ENCODE data around the gene PRAF2. TPM values are rescaled to one million over a fixed set of nuclear protein-coding genes. Genes with fewer than 3 reads are reported as not detected.

The PRAF2 gene
- total and polyA plus RNA-seq, 2 of the 13 experiments (the other 11 are each of a cell fraction or from before 2014, with no cell fraction given), result 0.33 to 2.6 TPM

DNA sequence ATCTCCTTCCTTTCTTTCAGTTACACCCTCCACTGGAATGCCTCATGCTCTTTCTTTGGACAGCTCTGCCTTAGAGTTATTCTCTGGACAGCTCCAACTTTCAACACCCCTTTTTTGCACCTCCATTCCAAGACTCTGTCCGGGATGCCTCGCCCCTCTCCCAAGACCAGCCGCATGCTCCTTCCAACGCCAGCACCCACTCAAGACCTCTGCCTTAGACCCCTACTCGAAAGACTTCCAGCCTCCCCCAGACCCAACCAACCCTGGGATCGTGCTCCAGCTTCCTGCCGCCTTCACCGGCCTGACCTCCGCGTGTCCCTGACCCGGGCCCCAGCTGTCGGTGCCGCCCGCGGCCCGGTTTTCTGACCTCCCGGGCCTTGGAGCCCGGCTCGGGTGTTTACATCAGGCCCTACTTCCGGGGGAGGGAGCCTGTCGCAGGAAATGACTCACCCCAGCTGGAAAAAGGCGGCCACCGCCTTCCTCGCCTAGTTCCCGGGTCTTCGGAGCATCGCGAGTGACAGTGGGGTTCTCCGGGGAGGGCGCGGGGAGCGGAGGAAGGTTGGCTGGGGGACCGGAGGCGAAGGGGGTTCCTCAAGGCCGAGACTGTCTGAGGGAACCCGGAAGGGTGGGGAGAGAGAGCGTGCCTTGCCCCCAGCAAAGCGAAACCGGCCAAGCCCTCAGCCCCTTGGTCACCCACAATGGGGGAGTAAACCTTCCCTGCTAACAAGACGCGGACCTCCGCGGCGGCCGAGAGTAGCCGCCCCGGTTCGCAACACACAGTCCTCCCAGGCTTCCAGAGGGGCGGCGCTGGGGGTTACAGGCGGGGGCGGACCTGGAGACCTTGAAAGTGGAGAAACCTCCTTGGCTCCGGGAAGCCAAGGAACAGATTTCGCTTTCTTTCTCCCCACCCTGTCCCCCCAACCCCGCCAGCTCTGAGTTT lies 6.0 kb upstream of the PRAF2 start, which contains the start of gene WDR45 (continued):
- TF ChIP-seq TCF7 (IDR thresholded peaks at IDR 0.05; ENCODE audit: low read depth), result no peak
- no peak for TF ChIP-seq ZNF10 (CRISPR knock-in tag; IDR thresholded peaks at IDR 0.05; ENCODE audit: borderline replicate concordance, low read depth)
- peak; percentile 18; the same call in 1 of the 3 replicates for TF ChIP-seq MXI1 (IDR thresholded peaks at IDR 0.05; ENCODE audit: borderline replicate concordance, low read depth, low read length)
- no peak for TF ChIP-seq ZNF672 (CRISPR knock-in tag; IDR thresholded peaks at IDR 0.05)
- TF ChIP-seq PCBP2 (optimal IDR thresholded peaks at IDR 0.05; ENCODE audit: low read depth, low read length, poor library complexity, severe bottlenecking), result no peak
- TF ChIP-seq ZNF274 (CRISPR knock-in tag; IDR thresholded peaks at IDR 0.05), result no peak
- no peak for TF ChIP-seq SMAD3 (CRISPR knock-in tag; IDR thresholded peaks at IDR 0.05)
- no peak for TF ChIP-seq HIVEP1 (CRISPR knock-in tag; IDR thresholded peaks at IDR 0.05)
- peak; percentile 93 for TF ChIP-seq GABPB1 (CRISPR knock-in tag; IDR thresholded peaks at IDR 0.05)
- TF ChIP-seq ZNF549 (CRISPR knock-in tag; IDR thresholded peaks at IDR 0.05), result no peak
- TF ChIP-seq MTA3 (CRISPR knock-in tag; IDR thresholded peaks at IDR 0.05), result no peak
- TF ChIP-seq, protein P1, sequence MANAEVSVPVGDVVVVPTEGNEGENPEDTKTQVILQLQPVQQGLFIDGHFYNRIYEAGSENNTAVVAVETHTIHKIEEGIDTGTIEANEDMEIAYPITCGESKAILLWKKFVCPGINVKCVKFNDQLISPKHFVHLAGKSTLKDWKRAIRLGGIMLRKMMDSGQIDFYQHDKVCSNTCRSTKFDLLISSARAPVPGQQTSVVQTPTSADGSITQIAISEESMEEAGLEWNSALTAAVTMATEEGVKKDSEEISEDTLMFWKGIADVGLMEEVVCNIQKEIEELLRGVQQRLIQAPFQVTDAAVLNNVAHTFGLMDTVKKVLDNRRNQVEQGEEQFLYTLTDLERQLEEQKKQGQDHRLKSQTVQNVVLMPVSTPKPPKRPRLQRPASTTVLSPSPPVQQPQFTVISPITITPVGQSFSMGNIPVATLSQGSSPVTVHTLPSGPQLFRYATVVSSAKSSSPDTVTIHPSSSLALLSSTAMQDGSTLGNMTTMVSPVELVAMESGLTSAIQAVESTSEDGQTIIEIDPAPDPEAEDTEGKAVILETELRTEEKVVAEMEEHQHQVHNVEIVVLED (CRISPR knock-in tag; IDR thresholded peaks at IDR 0.05; ENCODE audit: borderline replicate concordance), result no peak
- TF ChIP-seq, protein P2, sequence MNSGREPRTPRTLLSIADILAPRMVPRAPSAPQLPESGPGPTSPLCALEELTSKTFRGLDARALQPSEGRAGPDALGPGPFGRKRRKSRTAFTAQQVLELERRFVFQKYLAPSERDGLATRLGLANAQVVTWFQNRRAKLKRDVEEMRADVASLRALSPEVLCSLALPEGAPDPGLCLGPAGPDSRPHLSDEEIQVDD (CRISPR knock-in tag; IDR thresholded peaks at IDR 0.05; ENCODE audit: borderline replicate concordance), result no peak
- no peak for TF ChIP-seq ZFP36L2 (CRISPR knock-in tag; IDR thresholded peaks at IDR 0.05)
- TF ChIP-seq ZNF543 (CRISPR knock-in tag; IDR thresholded peaks at IDR 0.05), result 0 out of 2 replicates have a peak, but pooled peaks have one; percentile 39
- peak; percentile 61 for TF ChIP-seq SP2 (CRISPR knock-in tag; IDR thresholded peaks at IDR 0.05)
- TF ChIP-seq, protein P3, sequence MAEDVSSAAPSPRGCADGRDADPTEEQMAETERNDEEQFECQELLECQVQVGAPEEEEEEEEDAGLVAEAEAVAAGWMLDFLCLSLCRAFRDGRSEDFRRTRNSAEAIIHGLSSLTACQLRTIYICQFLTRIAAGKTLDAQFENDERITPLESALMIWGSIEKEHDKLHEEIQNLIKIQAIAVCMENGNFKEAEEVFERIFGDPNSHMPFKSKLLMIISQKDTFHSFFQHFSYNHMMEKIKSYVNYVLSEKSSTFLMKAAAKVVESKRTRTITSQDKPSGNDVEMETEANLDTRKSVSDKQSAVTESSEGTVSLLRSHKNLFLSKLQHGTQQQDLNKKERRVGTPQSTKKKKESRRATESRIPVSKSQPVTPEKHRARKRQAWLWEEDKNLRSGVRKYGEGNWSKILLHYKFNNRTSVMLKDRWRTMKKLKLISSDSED (CRISPR knock-in tag; IDR thresholded peaks at IDR 0.05), result no peak
- TF ChIP-seq ZNF790 (CRISPR knock-in tag; IDR thresholded peaks at IDR 0.05; ENCODE audit: borderline replicate concordance), result 0 out of 2 replicates have a peak, but pooled peaks have one; percentile 32
- TF ChIP-seq, protein P4, sequence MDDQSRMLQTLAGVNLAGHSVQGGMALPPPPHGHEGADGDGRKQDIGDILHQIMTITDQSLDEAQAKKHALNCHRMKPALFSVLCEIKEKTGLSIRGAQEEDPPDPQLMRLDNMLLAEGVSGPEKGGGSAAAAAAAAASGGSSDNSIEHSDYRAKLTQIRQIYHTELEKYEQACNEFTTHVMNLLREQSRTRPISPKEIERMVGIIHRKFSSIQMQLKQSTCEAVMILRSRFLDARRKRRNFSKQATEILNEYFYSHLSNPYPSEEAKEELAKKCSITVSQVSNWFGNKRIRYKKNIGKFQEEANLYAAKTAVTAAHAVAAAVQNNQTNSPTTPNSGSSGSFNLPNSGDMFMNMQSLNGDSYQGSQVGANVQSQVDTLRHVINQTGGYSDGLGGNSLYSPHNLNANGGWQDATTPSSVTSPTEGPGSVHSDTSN (CRISPR knock-in tag; IDR thresholded peaks at IDR 0.05; ENCODE audit: borderline replicate concordance), result no peak
- TF ChIP-seq, protein P5, sequence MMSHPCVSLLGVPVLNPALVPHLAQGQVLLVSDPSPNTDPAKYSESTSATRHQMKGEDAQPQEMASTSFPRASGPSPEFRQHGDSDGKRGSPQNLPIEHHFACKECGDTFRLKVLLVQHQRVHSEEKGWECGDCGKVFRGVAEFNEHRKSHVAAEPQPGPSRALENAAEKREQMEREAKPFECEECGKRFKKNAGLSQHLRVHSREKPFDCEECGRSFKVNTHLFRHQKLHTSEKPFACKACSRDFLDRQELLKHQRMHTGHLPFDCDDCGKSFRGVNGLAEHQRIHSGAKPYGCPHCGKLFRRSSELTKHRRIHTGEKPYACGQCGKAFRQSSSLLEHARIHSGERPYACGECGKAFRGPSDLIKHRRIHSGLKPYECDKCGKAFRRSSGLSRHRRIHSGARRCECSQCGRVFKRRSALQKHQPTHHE (CRISPR knock-in tag; IDR thresholded peaks at IDR 0.05; ENCODE audit: borderline replicate concordance), result peak; percentile 41; the same call in 1 of the 2 replicates
- TF ChIP-seq SOX5 (CRISPR knock-in tag; IDR thresholded peaks at IDR 0.05; ENCODE audit: borderline replicate concordance), result no peak
